DMS153 (cell line): Measurements from ENCODE around the gene UGT1A10.

Source experiments
- DNase-seq: peaks from one replicate; lab custom pipeline; 2025; lab: John Stamatoyannopoulos, UW

UGT1A10 gene

DNA sequence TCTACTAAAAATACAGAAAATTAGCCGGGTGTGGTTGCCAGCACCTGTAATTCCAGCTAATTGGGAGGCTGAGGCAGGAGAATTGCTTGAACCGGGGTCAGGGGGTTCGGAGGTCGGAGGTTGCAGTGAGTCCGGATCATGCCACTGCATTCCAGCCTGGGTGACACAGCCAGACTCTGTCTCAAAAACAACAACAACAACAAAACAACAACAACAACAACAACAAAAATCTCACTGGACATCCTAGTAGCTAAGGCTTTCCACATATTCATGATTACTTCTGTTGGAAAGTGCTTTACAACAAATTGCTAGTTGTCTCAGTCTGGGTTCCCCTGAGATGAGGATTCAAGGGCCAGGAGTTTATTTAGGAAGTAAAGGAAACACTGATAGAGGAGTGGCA, 137.6 kb downstream of the UGT1A10 start:
- no peak for DNase-seq

DNA sequence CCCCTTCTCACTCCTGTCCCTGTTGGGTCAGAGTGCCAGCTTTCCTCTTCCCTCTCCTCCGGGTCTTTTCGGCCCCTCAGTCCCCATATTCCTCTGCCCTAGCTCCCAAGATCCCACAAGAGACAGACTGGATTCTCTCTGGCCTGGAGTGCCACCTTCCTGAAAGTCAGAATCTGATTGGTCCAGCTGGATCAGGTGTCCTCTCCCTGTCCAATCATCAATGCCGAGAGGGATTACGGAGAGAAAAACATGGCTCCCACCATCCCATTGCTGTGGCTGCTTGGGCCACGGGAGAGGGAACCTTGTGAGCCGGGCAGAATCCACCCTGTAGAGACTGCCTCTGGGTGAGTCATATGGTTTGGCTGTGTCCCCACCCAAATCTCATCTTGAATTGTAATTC, 139.2 kb downstream of the UGT1A10 start:
- no peak for DNase-seq

DNA sequence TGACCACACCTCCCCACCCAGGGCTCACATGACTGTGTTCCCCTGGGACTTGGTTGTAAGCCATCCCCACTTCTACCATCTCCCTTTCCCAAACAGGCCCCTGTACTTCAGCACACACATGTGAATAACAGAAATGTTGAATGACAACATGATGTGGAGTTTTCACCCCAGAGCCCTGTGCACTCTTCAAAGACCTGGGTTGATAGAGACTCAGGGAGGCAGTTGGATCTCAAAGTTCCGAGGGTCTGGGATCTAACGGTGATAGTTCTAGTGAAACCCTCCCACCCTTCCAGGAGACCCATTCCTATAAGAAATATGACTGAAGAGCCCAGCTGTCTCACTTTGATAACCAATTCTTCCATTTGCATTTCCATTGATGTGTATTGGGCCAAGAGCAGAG, 141.8 kb downstream of the UGT1A10 start, which contains the start of gene MROH2A:
MROH2A (plus strand) TSS at position 301 of the 400 bp plus-strand sequence. CDS start 1,029 bp downstream, outside the sequence.
- DNase-seq: no peak

DNA sequence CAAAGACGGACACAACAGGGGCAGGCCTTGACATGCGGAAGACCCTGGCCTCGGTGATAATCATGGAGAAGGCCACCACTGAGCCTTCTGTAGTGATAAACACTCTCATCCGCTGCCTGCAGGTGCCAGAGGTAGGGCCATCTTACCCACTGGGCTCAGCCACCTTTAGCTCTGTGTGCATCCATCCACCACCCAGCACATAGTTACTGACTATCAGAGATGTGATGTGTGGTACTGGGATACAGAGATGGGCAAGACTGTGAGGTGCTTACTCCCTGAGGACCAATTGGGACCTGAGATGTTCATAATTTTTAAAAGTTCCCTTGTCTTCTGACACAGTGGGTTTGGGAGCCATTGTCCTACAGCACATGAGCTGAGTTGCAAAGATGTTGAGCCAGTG, 143.5 kb downstream of the UGT1A10 start:
- DNase-seq: no peak

DNA sequence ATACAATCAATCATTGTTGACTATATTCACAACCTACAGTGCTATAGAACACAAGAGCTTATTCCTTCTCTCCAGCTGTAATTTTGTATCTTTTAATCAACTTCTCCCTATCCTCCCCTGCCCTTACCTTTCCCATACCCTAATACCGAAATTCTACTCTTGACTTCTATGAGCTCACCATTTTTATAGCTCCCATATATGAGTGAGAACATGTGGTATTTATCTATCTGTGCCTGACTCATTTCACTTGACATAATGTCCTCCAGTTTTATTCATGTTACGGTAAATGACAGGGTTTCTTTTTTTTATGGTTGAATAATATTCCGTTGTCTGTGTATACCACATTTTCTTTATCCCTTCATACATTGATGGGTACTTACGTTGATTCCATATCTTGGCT, 144.5 kb downstream of the UGT1A10 start:
- DNase-seq: no peak

DNA sequence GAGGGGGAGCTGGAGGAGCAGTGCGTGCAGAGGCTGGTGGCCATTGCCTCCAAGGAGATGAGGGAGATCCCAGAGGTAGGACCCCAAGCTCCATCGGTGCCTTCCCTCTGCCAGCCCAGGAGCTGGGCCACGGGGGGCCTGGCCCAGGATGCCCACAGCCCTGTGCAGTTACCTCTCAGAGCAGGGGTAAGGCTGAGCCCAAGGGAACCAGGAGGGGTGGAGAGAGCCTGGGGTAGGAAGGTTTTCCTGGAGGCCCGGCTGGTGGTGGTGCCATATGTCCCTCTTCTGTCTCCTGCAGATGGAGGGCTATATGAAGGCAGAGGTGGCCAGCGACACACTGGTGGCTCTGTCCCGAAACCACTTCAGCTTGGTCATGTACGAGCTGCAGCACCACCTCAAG, 153.3 kb downstream of the UGT1A10 start:
- no peak for DNase-seq

DNA sequence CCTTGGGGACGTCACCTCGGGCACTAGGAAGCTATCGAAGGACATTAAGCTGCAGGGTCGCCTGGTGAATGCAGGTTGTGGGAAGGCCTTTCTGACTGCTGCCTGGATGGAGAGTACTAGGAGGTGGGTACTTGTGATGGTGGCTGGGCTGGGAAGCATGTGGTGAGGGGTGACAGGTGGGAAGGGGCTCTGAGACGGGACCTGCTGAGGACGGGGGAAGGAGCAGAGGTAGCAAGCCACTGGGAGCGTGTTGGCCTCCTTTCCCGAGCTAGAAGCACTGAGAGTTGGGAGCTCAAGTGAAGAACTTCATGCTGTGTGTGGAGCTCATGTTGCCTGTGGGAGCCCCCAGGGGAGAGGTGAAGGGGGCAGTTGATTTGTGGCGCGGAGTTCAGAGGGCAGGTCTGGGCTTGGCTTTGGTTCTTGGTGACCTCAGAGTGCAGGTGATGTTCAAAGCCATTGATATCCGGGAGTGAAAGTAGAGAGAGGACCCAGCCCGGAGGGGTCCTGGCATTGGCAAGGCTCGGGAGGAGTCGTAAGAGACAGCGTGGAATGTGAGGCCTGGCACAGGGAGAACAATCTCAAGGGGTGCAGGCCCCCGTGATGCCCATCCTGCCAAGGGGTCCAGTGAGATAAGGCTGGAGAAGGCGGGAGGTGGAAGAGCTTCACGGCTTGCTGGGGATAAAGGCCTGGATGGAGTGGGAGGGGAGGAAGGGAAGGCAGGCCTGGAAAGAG, 155.1 kb downstream of the UGT1A10 start:
- DNase-seq: no peak

DNA sequence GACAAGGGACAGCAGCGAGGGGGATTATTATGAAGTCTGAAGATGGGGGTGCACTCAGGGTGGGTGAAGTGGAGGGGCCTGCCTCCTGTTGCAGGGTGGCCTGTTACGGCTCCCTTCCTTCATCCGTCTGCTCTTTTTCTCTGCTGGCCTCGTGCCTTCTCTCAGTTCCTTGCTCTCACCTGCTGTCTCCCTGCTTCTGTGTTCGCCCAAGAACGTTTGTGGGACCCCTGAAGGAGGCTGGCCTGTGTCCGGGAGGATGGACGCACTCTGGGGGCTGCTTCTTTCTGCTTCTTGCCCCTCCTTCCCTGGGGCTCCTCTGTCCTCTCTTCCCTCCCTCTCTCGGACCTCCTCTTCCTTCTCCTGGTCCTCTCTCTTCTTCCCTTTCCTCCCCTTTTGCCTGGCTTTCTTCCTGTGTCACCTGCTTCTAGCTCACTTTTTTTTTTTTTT, 155.7 kb downstream of the UGT1A10 start:
- no peak for DNase-seq

DNA sequence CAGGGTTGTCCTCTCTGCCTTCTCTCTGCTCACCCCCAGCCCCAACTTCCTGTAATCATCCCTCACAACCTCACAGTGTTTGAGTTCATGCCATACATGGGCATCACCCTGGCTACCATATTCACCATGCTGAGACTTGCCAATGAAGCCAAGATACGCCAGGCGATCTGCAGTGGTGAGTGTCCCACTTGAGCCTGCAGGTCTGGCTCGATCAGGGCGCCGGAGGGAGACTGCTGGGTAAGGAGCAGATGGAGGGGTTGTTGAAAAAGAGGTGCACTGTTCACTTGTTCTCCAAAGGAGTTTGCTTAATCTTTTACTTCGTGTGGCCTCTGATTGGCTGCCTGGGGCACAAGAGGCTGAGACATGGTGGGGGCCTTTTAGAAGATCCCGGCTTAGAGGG, 156.5 kb downstream of the UGT1A10 start:
- no peak for DNase-seq

DNA sequence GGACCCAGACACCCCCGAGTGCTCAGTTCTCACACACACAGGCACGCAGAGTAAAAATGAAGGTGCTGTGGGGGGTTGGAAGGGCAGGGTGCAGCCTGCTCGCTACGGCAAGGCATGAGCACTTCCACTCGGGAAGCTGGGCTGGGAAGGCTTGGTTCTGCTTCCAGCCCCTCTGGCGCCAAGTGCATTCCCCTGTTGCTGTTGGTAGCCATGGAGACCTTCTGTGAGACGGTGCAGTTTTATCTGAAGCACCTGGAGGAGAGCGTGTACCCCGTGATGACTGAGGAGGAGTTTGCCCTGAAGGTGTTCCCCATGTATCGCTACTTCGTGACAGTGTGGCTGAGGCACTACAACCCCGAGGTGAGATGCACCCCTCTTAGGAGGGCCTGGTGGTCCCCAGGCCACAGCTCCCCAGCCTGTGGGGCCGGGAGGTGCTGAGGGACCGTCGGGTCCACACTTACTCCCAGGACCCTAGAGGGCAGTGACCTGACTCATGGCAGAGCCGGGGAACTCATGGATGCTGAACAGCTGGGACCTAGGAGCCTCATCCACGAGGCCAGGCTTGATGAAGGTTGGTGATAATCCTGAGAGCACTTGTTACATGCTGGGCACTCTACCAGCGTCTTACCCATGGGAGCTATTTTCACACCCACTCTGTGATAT, 157.3 kb downstream of the UGT1A10 start:
- DNase-seq: no peak

DNA sequence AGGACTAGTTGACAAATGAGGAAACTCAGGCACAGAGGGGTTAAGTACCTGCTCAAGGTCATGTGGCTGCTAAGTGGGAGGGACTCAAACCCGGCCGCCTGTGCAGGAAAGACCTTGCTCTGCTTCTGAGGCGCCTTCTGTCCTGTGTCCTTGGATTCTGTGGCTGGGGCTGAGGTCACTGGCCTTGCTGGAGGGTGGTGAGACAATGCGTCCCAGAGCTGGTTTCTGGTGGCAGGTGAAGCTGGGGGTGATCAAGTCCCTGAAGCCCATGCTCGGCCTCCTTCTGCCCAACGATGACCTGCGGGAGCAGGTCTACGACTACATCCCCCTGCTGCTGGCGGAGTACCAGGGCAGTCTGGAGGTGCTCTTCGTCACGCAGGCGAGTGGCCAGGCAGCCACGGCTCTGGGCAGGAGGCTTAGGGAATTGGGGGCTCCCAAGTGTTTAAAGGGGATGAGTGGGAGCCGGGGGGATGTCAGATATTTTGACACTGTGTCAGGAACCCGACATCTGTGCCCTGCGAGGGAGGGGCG, 157.9 kb downstream of the UGT1A10 start:
- DNase-seq: no peak

DNA sequence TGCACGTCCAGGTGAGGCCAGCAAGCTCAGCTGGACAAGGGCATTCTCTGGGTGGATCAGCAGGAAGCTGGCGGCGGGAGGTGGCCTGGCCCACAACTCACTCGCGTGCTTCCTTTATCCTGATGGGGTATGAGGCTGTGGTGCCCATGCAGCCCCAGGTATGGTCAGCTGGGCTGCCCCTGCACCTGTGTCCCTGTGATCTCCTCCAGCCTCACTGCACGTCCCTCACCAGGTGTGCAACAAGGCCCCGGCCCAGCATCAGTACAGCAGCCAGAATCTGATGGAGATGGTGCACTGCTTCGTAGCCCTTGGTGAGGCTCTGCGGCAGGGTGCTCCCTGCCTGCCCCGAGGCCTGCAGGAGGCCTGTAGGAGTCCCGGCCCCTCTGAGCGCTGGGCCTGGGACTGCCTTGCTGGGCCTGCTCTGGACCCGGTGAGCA, 159.5 kb downstream of the UGT1A10 start:
- DNase-seq: no peak

DNA sequence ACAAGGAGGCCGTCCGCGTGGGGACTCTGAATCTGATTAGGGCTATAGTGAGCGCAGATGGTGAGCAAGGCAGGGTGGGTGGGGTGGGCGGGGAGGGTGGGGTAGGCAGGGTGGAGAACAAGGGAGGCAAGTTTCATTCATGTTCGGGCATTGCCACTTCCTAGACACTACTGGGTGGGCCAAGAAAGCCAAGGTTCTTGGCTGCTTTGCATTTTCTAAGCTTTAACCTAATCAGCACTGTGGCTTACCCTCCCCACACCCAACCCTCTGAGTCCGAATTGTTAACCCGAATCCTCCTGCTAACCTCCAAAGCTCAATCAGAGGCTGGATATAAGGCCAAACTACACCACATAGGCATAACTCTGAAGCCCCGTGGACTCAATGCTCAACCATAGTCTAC, 160.0 kb downstream of the UGT1A10 start:
- DNase-seq: no peak

DNA sequence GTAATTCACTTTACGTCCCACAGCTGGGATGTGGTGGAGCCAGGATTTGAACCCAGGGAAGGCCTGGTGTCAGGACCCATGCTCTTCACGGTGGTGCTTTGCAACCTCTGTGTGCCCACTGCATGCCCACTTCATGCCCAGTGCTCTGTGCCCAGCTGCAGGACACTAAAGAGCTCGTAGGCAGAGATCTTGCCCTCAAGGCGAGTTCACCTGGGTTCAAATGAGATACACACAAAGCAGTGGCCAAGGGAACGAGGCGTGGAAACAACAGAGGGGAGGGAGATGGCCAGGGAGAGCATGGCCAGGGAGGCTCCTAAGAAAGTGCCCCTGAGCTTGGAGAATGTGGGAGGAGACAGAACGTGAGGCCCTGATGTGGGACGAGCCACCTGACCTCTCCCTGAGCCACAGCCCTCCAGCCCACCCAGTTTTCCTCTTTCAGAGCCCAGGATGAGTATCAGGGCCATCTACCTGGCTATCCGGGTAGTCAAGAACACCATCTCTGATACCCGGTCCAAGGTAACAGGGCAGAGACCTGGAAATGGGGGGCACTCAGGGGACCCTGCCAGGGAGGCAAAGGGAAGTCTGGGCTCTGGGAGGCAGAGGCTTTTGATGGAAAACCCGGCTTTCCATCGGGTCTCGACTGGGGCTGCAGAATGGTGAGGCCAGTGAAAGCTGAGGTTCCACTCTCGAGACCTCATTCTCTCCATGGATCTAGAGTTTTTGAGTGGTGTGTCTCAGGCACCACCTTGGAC, 162.3 kb downstream of the UGT1A10 start:
- no peak for DNase-seq

DNA sequence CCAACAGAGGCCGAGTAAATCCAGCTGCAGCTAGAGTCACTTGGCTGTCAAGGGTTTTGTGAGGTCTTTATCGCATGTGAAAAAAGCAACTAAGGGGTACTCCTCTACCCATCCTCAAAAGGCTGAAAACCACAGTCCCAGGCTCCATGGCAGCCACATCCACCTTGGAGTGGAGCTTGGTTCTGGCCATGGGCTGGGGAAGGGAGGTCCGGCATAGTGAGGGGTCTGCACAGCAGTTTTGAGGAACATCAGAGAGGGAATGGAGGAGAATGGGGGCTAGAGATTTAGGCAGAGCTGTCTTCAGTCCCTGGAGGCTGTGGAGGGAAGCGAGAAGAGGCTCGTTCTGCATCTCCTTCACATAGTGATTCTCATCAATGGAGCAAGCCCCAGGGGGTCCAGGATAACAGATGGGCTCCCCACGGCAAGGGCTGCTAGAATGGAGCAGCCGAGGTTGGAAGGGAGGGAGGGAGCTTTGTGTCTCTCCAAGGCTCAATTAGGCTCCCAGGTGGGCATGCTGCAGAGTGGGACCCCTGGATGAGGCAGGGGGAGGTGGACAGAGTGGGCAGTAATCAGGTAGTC, 162.9 kb downstream of the UGT1A10 start:
- DNase-seq: no peak

DNA sequence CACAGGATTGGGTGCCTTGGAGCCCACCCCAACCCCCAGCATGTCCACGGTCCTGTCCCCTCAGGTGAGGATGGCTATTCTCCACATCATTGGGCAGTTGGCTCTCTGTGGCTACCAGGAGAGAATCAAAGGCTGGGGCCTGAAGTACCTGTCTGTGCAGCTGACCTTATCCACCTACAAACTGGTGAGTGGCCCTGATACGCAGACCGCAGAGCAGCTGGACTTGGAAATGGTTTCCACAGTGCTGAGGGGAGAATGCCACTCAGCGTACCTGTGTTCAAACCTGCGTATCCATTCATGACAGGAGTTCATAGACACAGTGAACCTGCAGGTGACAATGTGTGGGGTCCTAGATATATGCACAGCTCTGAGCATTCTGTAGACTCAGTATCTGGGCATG, 163.5 kb downstream of the UGT1A10 start:
- DNase-seq: no peak

DNA sequence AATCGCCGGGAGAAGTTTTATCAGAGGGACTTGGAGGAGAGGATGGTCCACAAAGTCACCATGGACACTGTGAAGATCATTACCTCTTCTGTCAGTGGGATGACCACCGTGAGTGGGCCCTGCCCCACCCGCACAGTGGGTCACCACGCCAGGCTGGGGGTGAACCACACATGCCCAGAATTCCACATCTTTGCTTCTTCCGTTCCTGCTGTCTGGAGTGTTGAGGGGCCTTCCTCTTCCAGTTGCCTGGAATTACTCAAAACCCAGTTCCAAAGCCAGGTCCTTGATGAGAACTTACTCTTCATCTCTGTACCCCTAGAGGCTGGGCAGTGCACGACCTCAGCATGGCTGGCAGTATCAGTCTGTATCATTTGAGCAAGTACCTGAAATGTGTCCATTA, 164.0 kb downstream of the UGT1A10 start:
- DNase-seq: no peak

DNA sequence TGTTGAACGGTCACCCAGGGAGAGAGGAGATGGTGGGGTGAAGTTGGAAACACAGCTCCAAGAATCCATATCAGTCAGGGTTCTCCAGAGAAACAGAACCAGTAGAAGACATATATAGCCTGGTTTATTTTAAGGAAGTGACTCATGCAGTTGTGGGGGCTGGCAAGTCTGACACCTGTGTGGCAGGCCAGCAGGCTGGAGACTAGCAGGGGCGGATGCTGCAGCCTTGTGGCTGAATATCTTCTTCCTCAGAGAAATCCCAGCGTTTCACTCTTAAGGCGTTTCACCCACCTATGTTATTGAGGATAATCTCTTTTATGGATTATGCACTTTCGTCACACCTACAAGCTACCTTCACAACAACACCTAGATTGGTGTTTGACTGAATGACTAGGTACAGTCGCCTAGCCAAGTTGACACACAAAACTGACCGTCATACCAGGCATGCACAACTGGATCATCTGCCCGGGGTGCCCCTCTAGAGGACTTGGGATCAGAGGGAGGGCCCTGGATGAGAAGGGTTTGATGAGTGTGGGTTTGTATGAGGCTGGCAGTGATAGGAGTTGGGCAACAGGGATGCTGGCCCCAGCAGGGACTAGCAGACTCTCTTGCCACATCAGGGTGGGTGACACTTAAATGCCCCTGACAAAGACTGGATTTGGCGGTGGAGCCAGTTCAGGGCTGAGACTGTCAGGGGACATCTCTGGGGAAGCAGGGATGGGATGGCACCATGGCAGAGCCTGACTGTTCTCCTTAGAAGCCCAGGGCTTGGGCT, 165.3 kb downstream of the UGT1A10 start:
- DNase-seq: no peak

DNA sequence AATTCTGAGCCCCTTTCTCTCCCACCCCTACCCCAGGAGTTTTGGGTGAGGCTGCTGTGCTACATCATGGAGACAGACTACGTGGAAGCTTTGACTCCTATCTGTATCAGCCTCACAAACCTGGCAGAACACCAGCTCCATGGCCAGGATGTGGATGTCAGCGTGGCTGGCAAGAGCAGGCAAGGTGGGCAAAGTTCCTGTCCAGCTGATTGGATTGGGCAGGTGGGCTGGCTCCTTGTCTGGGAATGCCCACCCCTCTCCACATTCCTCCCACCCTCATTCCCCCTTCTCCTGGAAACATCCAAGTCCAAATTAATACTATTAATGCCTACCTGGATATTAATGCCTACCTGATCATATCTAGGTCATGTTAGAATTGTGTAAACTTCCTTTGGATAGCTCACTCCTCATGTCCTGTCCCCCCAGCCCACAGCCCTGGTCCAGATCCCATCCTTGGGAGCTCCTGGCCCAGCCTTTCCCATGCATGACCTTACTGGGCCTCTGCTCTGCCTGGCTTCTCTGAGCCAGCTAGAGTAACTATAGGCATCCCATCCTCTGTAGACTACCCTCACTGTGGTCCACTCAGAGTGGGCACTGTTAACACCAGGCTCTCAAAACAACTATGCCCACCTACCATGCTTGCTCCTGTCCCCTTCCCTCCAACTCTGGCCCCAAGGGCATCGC, 166.0 kb downstream of the UGT1A10 start:
- no peak for DNase-seq

DNA sequence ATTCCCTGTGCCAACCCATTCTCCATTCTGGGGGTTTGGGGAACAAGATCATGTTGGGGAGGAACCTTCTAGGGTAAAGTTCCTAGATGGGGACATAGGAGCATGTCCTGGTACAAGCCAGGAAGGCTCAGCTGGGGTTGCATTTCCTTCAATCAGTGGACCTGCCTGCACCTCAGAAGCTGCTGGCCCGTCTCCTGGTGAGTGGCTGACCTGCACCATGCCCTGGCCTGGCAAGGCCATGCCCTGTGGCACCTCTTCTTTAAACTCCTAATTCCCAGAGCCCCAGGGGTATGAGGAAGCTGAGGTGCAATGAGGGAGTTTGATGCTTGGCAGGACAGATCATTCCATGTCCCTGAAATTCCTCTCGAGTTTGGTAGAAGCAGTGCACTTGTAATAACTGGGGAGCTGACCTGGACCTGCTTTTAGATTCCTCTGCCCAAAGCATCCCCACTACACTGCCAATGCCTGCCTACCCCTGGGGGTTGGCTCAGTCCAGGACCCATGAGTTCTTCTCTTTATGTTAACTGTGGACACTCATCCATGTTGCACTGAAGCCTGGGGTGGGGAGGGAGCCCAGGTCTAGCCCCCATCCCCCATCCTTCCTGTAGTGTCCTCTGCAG, 167.2 kb downstream of the UGT1A10 start:
- no peak for DNase-seq
